Uterus (tissue), 4 donors: Measurements from ENCODE around the gene ZBTB12. TPM values are rescaled to one million over a fixed set of nuclear protein-coding genes. Genes with fewer than 3 reads are reported as not detected.

Experiments used
- DNase-seq, 2 donors: peaks; one replicate each; pipeline ENCODE4 v3.0.0-alpha.2; 2019 to 2020
- H3K27ac ChIP-seq, 2 donors: fragments of 200-600 bp; sonication (generic); 1 replicate in 1 of 2; 2 replicates in 1 of 2; pipeline ENCODE4 v1.5.1; 2016 to 2018
- H3K27me3 ChIP-seq, 2 donors: fragments of 200-600 bp; sonication (generic); one replicate each; pipeline ENCODE4 v1.5.1; 2018 to 2019; ENCODE audit warnings: control low read depth in 1 of 2
- H3K36me3 ChIP-seq, 2 donors: fragments of 200-600 bp; sonication (generic); one replicate each; pipeline ENCODE4 v1.5.1; 2019; ENCODE audit warnings: control low read depth in 1 of 2
- H3K4me1 ChIP-seq, 2 donors: fragments of 200-600 bp; sonication (generic); one replicate each; pipeline ENCODE4 v1.5.1; 2018 to 2019; ENCODE audit warnings: control low read depth in 1 of 2
- H3K4me3 ChIP-seq, 2 donors: fragments of 200-600 bp; sonication (generic); 1 replicate in 1 of 2; 2 replicates in 1 of 2; pipeline ENCODE4 v1.5.1; 2018 to 2019; ENCODE audit warnings: mild to moderate bottlenecking in 1 of 2
- H3K9me3 ChIP-seq, 2 donors: fragments of 200-600 bp; sonication (generic); one replicate each; pipeline ENCODE4 v1.5.1; 2019; ENCODE audit warnings: control low read depth in 1 of 2
- POLR2A ChIP-seq, 2 donors: fragments of 450-650 bp; IDR thresholded peaks; one replicate each; pipeline ENCODE4 v1.6.1; 2016; ENCODE audit warnings: antibody characterized with exemption in 2 of 2, mild to moderate bottlenecking in 1 of 2, moderate library complexity in 1 of 2
- intact Hi-C: fragments of 100-400 bp; cut with DNase I; formaldehyde crosslinking; loops from one replicate; pipeline ENCODE4 v1.15.1; 2023; ENCODE audit warnings: low total_unique reads
- total RNA-seq, 4 donors: library from RNA; depleted of rRNA in 3 of 4; stranded (reverse); fragments of >200 nt in 3 of 4; gene quantifications; one replicate each; pipeline versions ENCODE4 v1.1.0 to v1.2.4, GENCODE V29; 2014 to 2023
- TF ChIP-seq, protein P1 (sequence below), 4 experiments: fragments of 200-600 bp in 2 of 4; fragments of 450-650 bp in 2 of 4; sonication (generic) in 2 of 4; IDR thresholded peaks; one replicate each; pipeline ENCODE4 v1.5.1; 2016 to 2019; ENCODE audit warnings: antibody characterized with exemption in 4 of 4, mild to moderate bottlenecking in 2 of 4, moderate library complexity in 1 of 4
- donor health status: DM: yes; HTN: yes; CAD: no.

The ZBTB12 gene
- total RNA-seq, 4 donors from 2014 or later = 2.4 to 15.3 (median 11.0) TPM; not detected in 1

DNA sequence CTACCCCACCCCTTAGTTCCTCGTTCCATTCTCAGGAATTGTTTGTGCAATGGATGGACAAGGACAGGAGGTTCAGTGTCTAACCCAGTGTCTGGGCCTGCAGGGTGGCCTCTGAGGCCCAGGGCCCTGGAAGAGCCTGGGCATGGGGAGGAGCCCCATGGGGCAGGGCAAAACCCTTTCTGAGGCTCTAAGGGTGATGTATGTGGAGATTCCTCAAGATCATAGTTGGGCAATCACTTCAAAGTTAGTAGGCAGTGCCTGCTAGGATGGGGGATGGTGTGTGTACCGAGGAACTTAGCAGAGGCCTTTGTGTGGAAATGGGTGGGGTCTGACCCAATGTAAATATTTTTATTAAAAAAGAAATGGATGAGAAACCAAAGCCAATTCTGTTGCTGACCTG is 18.9 kb upstream of the ZBTB12 start:
- no peak for TF ChIP-seq POLR2A (IDR thresholded peaks at IDR 0.05)
- TF ChIP-seq, protein P1, sequence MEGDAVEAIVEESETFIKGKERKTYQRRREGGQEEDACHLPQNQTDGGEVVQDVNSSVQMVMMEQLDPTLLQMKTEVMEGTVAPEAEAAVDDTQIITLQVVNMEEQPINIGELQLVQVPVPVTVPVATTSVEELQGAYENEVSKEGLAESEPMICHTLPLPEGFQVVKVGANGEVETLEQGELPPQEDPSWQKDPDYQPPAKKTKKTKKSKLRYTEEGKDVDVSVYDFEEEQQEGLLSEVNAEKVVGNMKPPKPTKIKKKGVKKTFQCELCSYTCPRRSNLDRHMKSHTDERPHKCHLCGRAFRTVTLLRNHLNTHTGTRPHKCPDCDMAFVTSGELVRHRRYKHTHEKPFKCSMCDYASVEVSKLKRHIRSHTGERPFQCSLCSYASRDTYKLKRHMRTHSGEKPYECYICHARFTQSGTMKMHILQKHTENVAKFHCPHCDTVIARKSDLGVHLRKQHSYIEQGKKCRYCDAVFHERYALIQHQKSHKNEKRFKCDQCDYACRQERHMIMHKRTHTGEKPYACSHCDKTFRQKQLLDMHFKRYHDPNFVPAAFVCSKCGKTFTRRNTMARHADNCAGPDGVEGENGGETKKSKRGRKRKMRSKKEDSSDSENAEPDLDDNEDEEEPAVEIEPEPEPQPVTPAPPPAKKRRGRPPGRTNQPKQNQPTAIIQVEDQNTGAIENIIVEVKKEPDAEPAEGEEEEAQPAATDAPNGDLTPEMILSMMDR (IDR thresholded peaks at IDR 0.05) = no peak
- Histone ChIP-seq H3K27ac (no peak overlapping the region), H3K9me3 (no peaks in the 10 kb centered on the region), H3K4me1 (no peaks in the 10 kb centered on the region), H3K36me3 (no peaks in the 10 kb centered on the region), H3K4me3 (no peak overlapping the region), H3K27me3 (no peaks in the 10 kb centered on the region)
- intact Hi-C loops = no loop called here
- DNase-seq = no peak

DNA sequence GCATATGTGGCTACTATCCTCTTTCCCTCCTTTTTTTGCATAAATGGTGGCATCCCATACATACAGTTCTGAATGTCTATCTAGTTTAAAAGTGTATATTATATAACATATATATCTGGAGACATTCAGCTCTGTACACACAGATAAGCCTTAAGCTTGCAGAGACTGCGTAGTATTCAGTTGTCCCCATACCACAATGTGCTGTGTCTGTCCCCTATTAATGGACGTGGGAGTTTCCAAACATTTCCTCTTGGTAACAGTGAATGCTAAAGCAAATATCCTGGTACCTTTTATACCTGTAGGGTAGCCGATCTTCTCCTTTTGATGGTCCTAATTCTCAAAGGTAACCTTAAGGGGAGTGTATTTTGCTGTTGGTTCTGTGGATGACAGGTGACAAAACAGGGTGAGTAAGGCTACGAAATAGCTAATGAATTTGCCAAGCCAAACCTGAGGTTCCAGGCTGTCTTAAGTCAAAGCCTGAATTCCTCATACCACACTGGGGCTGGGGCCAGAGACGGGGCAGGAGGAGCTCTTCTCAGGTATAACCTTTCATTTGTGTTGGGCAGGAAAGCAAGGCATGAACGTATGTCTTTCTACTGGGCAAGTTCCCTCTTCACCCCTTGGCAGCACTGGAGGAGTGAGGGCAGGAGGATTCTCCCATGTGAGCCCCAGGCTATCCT is 17.9 kb upstream of the ZBTB12 start:
- Histone ChIP-seq H3K36me3 (no peaks in the 10 kb centered on the region), H3K4me3 (no peak overlapping the region), H3K9me3 (no peaks in the 10 kb centered on the region), H3K27me3 (no peaks in the 10 kb centered on the region), H3K27ac (no peak overlapping the region), H3K4me1 (no peaks in the 10 kb centered on the region)
- DNase-seq = no peak
- no peak for TF ChIP-seq POLR2A (IDR thresholded peaks at IDR 0.05)
- TF ChIP-seq, protein P1 (IDR thresholded peaks at IDR 0.05) = no peak
- intact Hi-C loops = no loop called here

DNA sequence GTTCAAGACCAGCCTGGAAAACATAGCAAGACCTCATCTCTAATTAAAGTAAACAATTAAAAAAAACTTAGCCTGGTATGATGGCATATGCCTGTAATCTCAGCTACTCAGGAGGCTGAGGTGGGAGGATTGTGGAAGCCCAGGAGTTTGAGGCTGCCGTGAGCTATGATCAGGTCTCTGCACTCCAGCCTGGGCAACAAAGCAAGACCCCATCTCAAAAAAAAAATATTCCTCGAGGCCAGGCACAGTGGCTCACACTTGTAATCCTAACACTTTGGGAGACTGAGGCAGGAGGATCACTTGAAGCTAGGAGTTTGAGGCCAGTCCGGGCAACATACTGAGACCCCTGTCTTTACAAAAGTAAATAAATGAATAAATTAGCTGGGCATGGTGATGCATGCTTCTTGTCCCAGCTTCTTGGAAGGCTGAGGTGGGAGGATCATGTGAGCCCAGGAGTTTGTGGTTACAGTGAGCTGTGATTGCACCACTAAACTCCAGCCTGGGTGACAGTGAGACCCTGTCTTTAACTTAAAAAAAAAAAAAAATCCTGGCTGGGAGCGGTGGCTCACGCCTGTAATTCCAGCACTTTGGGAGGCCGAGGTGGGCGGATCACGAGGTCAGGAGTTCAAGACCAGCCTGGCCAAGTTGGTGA is 16.3 kb upstream of the ZBTB12 start:
- Histone ChIP-seq H3K4me1 (no peaks in the 10 kb centered on the region), H3K9me3 (no peaks in the 10 kb centered on the region), H3K27me3 (no peaks in the 10 kb centered on the region), H3K27ac (no peak overlapping the region), H3K36me3 (no peaks in the 10 kb centered on the region), H3K4me3 (no peak overlapping the region)
- no peak for DNase-seq
- intact Hi-C loops = no loop called here
- TF ChIP-seq, protein P1 (IDR thresholded peaks at IDR 0.05) = no peak
- TF ChIP-seq POLR2A (IDR thresholded peaks at IDR 0.05) = no peak

DNA sequence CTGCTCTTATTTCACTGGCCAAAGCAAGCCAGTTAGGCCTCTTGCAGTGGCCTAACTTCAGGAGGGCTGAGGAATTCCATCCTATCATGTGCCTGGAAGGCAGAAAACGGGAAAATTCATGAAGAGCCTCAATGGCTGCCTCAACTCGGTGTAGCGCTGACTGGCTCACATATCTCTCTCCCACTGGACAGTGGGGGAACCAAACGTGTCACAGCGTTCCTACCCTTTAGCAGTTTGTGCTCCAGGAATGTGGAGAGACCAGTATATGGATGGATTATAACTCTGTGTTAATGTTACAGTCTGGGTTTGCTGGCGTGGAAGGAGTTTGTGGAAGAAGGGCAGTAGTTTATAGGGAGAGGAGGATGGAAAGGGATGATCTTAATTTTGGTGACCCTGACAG is 13.9 kb upstream of the ZBTB12 start:
- no peaks in the 10 kb centered on the region for H3K4me1 ChIP-seq
- H3K4me3 ChIP-seq = no peak overlapping the region
- H3K27ac ChIP-seq = no peak overlapping the region
- intact Hi-C loops = no loop called here
- TF ChIP-seq, protein P1 (IDR thresholded peaks at IDR 0.05) = no peak
- TF ChIP-seq POLR2A (IDR thresholded peaks at IDR 0.05) = no peak
- no peaks in the 10 kb centered on the region for H3K27me3 ChIP-seq
- no peak for DNase-seq
- H3K9me3 ChIP-seq = no peaks in the 10 kb centered on the region
- no peaks in the 10 kb centered on the region for H3K36me3 ChIP-seq

DNA sequence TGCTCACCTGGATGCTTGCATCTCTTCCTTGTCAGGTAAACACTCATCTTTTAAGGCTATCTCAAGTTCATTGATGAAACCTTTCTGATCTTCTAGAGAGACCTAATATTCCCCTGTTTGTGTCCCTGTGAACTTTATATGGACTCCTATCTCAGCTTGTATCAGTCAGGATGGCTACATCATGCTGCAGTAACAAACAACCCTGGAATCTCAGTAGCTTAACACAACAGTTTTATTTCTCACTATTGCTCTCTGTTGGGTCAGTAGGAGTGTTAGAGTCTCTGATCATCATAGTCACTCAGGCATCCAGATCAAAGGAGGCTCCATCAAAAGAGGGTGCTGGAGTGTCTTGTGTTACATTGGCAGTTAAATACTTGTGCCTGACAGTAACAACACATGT is 13.5 kb upstream of the ZBTB12 start:
- TF ChIP-seq POLR2A (IDR thresholded peaks at IDR 0.05) = no peak
- TF ChIP-seq, protein P1 (IDR thresholded peaks at IDR 0.05) = no peak
- Histone ChIP-seq H3K36me3 (no peaks in the 10 kb centered on the region), H3K27ac (no peak overlapping the region), H3K4me1 (no peaks in the 10 kb centered on the region), H3K27me3 (no peaks in the 10 kb centered on the region), H3K4me3 (no peak overlapping the region), H3K9me3 (no peaks in the 10 kb centered on the region)
- no peak for DNase-seq
- intact Hi-C loops = no loop called here
